M059J (cell line): ENCODE measurements around the gene HTR1D. TPM values are rescaled to one million over a fixed set of nuclear protein-coding genes. Genes with fewer than 3 reads are reported as not detected.

Experiments used
- DNase-seq: peaks from one replicate; pipeline ENCODE4 v3.0.0-alpha.2; 2012; ENCODE audit warnings: low read depth
- total RNA-seq: library from RNA; depleted of rRNA; stranded (reverse); fragments of >200 nt; shearing (Covaris generic); gene quantifications from 2 replicates; pipeline ENCODE4 v1.2.3, GENCODE V29; 2014

Gene HTR1D
- total RNA-seq, 1 experiment from 2014 or later: 0.39 TPM

DNA sequence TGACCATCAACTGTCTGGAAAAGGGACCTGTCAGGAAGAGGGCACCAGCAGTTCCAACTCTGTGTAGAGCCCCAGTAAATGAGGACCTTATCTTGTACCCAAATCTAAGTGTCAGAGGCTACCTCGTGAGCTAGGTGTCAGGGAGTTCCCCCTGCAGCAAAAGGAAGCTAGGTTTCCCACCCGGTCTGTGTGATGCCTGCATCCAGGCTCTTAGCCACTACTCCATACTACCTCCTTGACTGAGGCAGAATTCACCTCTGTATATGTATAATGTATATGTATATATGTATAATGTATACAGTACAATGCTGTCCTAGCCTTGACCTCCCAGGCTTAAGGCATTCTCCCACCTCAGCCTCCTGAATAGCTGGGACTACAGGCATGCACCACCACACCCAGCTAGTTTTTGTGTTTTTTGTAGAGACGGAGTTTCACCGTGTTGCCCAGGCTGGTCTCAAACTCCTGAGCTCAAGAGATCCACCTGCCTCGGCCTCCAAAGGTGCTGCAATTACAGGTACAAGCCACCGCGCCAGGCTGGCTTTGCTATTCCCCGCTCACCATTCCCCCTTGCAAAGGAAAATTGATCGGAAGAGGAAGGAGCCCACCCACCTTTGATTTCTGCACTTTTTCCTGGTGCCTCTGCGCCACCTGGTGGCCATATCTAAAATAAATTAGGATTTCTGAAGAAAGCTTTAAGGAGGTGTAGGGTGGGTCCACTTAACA is 32.9 kb downstream of the HTR1D start:
- DNase-seq: peak; percentile 50

DNA sequence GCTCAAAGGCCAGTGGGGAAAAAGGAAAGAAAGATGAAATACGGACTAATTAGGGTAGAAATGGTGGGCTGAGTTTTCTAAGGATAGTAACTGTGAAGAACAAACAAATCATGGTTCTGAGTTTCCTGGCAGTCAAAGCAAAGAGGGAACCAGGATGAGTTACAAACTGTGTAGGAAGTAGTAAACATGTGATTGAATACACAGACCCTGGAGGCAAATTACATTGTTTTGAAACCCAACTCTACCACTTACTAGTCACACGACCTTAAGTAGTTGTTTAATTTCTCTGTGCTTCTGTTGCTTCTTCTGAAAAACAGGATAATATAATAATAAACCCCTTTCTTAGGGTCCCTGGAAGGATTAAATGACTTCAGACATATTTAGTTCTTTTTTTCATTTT is 37.4 kb downstream of the HTR1D start:
- no peak for DNase-seq

DNA sequence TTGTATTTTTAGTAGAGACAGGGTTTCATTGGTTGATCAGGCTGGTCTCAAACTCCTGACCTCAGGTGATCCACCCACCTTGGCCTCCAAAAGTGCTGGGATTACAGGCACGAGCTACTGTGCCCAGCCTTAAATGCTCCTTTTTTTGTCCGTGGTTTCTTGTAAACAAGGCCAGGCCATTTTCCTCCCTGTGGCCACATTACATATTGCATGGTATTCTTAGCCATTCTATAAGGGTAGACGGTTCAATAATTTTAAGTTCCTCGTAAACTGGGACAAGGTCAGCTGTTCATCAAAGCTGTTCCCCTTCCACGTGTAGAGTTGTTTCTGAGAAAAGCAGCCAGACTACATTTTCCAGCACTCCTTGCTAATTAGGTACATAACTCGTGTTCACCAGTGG is 38.4 kb downstream of the HTR1D start:
- DNase-seq: no peak

- no peak for DNase-seq
Measured at GRCh38 chr1:23178414-23178813, 38.9 kb downstream of the HTR1D start.

GRCh38 chr1:23177438-23178380 is 39.6 kb downstream of the HTR1D start:
- DNase-seq: peak; percentile 81

DNA sequence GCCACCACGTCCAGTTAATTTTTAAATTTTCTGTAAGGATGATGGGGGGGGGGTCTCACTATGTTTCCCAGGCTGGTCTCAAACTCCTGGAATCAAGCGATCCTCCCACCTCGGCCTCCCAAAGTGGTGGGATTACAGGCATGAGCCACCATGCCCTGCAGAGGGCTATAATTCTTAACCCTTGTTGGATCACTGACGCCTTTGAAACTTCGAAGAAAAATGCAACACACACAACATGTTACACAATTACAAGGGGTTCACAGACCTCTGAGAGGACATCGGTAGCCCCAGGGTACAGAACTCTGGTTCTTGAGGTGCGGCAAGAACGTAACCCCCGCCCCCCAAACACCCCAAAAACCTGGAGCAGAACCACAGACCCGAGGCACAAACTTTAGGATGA is 40.3 kb downstream of the HTR1D start:
- DNase-seq: no peak

GRCh38 chr1:23174426-23175110 is 42.7 kb downstream of the HTR1D start:
- DNase-seq: no peak

DNA sequence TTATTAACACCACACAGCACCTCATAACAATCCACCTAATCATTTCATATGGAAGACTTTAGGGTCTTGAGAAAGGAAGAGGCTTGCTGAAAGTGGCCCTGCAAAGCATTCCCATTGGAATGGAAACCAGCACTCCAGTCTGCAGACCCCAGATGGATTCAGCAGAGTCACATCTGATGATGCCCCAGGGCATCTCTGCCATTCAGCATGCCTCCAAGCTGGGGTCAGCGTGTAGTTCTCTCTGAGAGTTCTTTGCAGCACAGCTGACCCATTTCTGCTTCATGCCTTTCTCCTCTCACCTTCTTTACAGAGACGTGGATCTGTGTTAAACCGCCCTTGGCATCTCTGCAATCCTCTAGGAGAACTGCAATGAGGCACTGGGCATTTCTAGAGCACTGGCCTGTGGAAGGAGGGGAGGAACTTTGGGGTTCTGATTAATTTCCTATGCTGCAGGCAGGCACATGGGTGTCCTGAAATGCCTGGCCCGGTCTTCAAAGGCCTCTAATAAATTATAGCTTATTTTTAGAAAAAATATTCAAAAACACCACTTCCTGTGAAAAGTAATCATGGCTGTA is 46.0 kb downstream of the HTR1D start:
- peak; percentile 66 for DNase-seq

- no peak for DNase-seq
Measured at GRCh38 chr1:23169727-23170335, 47.5 kb downstream of the HTR1D start.

- DNase-seq: no peak
Measured at GRCh38 chr1:23169195-23169575, 48.1 kb downstream of the HTR1D start.

GRCh38 chr1:23168445-23169194 is 48.7 kb downstream of the HTR1D start, which contains the start of gene LUZP1:
Gene LUZP1, minus strand, starts transcription at chr1:23168856.
- DNase-seq: peak; percentile 80

- no peak for DNase-seq
Measured at GRCh38 chr1:23168079-23168444, 49.2 kb downstream of the HTR1D start.

GRCh38 chr1:23167353-23168078 is 49.8 kb downstream of the HTR1D start:
- DNase-seq: peak; percentile 66

DNA sequence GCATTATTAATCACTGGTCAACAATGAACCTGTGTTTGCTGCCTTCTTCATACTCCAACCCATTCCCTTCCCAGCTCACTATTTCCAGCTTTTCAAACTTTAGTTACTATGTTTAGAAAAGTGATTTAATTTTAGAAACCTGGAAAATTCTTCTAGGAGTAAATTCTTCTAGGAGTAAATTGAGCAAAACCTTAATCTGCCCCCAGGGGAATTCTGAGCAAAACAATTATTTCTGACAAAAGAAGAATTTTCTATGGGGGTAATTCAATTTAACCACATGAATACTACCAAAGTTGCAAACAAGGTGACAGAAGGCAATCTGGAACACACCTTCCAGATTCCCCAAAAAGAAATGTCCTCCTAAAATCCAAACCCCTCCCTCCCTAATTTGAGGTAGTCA is 50.4 kb downstream of the HTR1D start:
- DNase-seq: peak; percentile 44

DNA sequence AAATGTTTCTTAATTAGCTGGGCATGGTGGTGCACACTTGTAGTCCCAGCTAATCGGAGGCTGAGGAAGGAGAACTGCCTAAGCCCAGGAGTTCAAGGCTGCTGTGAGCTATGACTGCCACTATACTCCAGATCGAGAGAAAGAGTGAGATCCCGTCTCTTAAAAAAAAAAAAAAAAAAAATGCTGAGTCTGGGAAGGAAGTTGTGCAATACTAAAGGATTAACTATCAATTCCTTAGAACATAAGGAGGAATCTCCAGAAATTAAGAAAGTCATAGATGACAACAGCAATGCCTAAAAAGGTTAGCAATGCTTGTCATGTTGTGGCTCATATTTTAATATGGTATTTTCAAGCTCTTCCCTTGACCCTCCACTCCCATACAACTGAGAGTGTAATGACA is 53.9 kb downstream of the HTR1D start:
- DNase-seq: no peak

GRCh38 chr1:23159963-23160877 is 57.1 kb downstream of the HTR1D start:
- no peak for DNase-seq

- no peak for DNase-seq
Measured at GRCh38 chr1:23156940-23157339, 60.4 kb downstream of the HTR1D start.

GRCh38 chr1:23152966-23153684 is 64.2 kb downstream of the HTR1D start:
- no peak for DNase-seq
